T-helper 17 cell (primary cell): Measurements from ENCODE around the gene TEX9. TPM values are rescaled to one million over a fixed set of nuclear protein-coding genes. Genes with fewer than 3 reads are reported as not detected.
A peak's percentile ranks its signal among the peaks of the same experiment; 100 is the strongest.

ENCODE experiments used
- ATAC-seq: fragments of 150-1000 bp; cut with Tn5 transposase; 2 replicates; pipeline ENCODE4 v1.10.0; 2021; ENCODE audit warnings: mild to moderate bottlenecking, moderate library complexity
- DNase-seq, 3 donors: peaks; one replicate each; pipeline versions ENCODE4 v3.0.0 to v3.0.0-alpha.2; 2020 to 2021
- H3K9me3 ChIP-seq: one replicate; pipeline ENCODE4 v1.7.0; 2013; ENCODE audit warnings: low read length, mild to moderate bottlenecking; ENCODE audit not compliant: control insufficient read depth, poor library complexity, severe bottlenecking
- H3K27ac Mint-ChIP-seq: one replicate; pipeline ENCODE4 v1.8.0; 2022; ENCODE audit warnings: mild to moderate bottlenecking, moderate library complexity, mixed read lengths
- H3K27me3 Mint-ChIP-seq: one replicate; pipeline ENCODE4 v1.8.0; 2022; ENCODE audit warnings: mixed read lengths
- H3K36me3 Mint-ChIP-seq: one replicate; pipeline ENCODE4 v1.8.0; 2022; ENCODE audit warnings: low read depth, mixed read lengths
- H3K4me1 Mint-ChIP-seq: one replicate; pipeline ENCODE4 v1.8.0; 2022; ENCODE audit warnings: mild to moderate bottlenecking, mixed read lengths
- H3K4me3 Mint-ChIP-seq: one replicate; pipeline ENCODE4 v1.8.0; 2022; ENCODE audit warnings: mild to moderate bottlenecking, moderate library complexity, mixed read lengths
- total RNA-seq, 4 donors: library from RNA in 2 of 4; stranded (reverse) in 2 of 4; gene quantifications; one replicate each; pipeline ENCODE4 v1.2.3 and lab custom pipeline; 2022 to 2026

The TEX9 gene
- total RNA-seq, 2 donors from 2014 or later: 0.42 to 1.5 TPM

DNA sequence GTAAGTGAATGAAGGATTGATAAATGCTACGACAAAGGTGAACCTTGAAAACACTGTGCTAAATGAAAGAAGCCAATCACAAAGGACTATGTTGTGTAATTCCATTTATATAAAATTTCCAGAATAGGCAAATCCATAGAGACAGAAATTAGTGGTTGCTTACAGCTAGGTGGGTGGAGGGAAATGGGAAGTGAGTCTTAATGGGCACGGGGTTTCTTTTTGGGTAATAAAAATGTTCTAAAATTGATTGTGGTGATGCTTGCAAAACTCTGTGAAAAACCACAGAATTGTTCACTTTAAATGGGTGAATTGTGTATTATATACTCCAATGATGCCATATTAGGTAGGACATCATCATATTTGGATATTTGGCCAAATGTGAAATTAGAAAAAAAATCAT is 20.9 kb upstream of the TEX9 start:
- no peaks in the 10 kb centered on the region for H3K36me3 Mint-ChIP-seq
- no peaks in the 10 kb centered on the region for H3K9me3 ChIP-seq
- H3K27me3 Mint-ChIP-seq: peaks cover 7% of the 10 kb centered on the region
- no peaks in the 10 kb centered on the region for H3K4me1 Mint-ChIP-seq
- no peak for DNase-seq
- H3K4me3 Mint-ChIP-seq: no peak overlapping the region
- no peak overlapping the region for H3K27ac Mint-ChIP-seq
- ATAC-seq: no peak

DNA sequence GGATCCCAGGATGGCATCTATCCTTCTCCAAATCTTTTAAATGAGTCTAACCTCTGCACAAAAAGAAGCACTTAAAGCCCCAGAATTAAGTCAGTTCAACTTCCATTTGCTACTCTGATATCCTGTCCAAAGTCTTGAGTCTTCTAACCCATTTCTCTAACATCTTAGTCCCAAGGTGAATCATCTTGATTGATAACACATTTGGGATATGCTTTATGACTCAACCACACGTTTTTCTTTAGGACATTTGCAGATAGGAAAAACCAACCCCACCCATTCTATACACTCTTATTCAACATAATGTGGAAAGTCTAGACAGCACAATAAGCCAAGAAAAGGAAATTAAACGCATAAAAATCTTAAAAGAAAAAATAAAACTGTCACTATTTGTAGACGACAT is 18.8 kb upstream of the TEX9 start:
- no peaks in the 10 kb centered on the region for H3K9me3 ChIP-seq
- Mint-ChIP-seq H3K27ac (no peak overlapping the region), H3K4me3 (no peak overlapping the region), H3K27me3 (peaks cover 7% of the 10 kb centered on the region), H3K4me1 (no peaks in the 10 kb centered on the region), H3K36me3 (no peaks in the 10 kb centered on the region)
- no peak for ATAC-seq
- DNase-seq: no peak

DNA sequence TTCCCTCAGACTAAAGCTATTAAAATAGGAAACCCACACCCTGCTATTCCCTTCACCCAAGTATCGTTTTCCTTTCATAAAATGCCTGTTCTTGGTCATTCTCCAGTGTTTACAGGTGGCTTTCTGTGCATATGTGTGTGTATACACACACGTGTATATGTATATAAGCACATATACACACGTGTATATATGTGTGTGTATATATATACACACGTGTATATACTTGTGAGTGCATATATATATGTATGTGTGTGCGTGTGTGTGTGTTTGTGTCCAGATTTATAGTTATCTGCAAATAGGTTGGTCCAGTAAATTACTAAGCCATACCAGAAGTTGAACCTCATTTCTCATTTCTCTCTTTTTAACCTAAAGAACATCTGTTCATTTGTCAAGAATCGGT is 15.7 kb upstream of the TEX9 start:
- no peaks in the 10 kb centered on the region for H3K9me3 ChIP-seq
- Mint-ChIP-seq H3K4me1 (no peaks in the 10 kb centered on the region), H3K4me3 (no peak overlapping the region), H3K27me3 (peaks cover 7% of the 10 kb centered on the region), H3K27ac (no peak overlapping the region), H3K36me3 (no peaks in the 10 kb centered on the region)
- ATAC-seq: no peak
- DNase-seq: no peak

DNA sequence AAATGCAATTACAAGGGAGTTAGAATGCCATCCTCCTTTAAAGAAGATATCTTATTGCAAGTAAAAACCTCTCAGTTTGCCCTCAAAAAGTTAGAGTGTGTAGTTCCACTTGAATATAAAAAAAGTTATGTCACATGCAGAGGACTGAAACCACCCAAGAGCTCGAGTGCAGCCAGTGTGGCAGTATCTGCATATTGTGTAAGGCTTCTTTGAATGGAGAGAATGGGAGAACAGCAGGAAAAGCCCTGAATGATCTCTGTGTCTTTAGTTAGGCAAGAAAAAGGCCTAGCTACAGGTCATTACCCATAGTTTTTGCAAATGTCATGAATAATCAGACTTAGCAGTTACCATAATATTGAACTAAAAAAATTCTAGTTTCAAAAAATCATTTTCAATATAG is 13.9 kb upstream of the TEX9 start:
- Mint-ChIP-seq H3K4me3 (no peak overlapping the region), H3K27ac (no peak overlapping the region), H3K36me3 (no peaks in the 10 kb centered on the region), H3K4me1 (no peaks in the 10 kb centered on the region), H3K27me3 (no peaks in the 10 kb centered on the region)
- H3K9me3 ChIP-seq: no peaks in the 10 kb centered on the region
- ATAC-seq: no peak
- no peak for DNase-seq

DNA sequence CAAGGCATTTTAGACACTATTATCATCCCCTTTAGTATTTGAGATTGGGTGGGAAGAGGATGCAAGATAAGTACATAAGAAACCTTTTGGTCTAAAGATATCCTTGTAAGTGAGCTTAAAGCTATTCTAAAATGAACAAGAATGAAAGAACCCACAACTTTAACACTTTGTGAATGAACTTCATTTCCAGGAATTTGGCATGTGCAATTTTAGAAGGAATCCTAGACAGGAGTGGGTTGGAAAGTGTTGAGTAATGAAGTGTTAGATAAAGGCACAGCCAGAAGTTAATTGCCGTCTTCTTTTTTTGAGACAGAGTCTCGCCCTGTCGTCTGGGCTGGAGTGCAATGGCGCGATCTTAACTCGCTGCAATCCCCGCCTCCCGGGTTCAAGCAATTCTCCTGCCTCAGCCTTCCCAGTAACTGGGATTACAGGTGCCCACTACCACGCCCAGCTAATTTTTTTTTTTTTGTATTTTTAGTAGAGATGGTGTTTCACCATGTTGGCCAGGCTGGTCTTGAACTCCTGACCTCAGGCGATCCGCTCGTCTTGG is 13.2 kb upstream of the TEX9 start:
- no peaks in the 10 kb centered on the region for H3K9me3 ChIP-seq
- H3K36me3 Mint-ChIP-seq: no peaks in the 10 kb centered on the region
- H3K27me3 Mint-ChIP-seq: no peaks in the 10 kb centered on the region
- H3K4me1 Mint-ChIP-seq: no peaks in the 10 kb centered on the region
- no peak for DNase-seq
- H3K4me3 Mint-ChIP-seq: no peak overlapping the region
- no peak overlapping the region for H3K27ac Mint-ChIP-seq
- no peak for ATAC-seq

DNA sequence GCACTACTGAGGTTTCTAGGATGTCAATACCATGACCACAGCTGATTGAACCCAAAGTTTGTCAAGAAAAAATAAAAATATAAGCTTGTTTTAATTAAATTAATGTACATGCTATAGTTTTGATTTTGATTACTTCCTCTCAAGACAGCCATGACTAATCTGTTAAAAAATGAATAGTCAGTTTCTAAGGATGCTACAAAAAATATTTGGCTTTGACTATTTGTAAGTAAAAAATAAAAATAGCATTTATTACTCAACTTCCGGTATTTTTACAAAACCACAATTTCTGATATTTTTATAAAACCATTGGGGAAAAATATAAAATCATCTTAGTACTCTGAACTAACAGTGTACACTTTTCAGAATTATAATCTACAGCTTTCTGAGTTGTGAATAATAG is 12.1 kb upstream of the TEX9 start:
- no peaks in the 10 kb centered on the region for H3K36me3 Mint-ChIP-seq
- H3K27ac Mint-ChIP-seq: no peak overlapping the region
- H3K9me3 ChIP-seq: no peaks in the 10 kb centered on the region
- no peak overlapping the region for H3K4me3 Mint-ChIP-seq
- no peak for ATAC-seq
- no peak for DNase-seq
- no peaks in the 10 kb centered on the region for H3K27me3 Mint-ChIP-seq
- no peaks in the 10 kb centered on the region for H3K4me1 Mint-ChIP-seq

DNA sequence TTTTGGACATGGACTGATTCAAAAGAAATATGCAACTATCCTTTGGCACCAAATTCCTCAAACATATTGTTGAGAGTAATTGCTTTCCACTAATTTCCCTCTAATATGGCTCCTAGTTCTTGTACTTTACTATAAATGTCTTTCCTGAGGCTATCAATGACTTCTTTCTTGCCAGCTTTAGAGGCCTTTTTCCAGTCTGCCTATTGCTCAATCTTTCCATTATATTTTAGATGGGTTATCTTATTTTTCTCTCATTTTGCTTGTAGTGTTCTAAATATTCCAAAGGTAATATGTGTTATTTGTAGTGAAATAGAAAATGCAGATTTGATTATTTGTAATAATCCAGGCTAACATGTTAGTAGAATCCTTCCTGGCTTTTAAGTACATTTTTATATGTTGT is 11.5 kb upstream of the TEX9 start:
- Mint-ChIP-seq H3K4me1 (no peaks in the 10 kb centered on the region), H3K36me3 (no peaks in the 10 kb centered on the region), H3K27me3 (no peaks in the 10 kb centered on the region), H3K4me3 (no peak overlapping the region), H3K27ac (no peak overlapping the region)
- DNase-seq (no peak), ATAC-seq (no peak)
- no peaks in the 10 kb centered on the region for H3K9me3 ChIP-seq

DNA sequence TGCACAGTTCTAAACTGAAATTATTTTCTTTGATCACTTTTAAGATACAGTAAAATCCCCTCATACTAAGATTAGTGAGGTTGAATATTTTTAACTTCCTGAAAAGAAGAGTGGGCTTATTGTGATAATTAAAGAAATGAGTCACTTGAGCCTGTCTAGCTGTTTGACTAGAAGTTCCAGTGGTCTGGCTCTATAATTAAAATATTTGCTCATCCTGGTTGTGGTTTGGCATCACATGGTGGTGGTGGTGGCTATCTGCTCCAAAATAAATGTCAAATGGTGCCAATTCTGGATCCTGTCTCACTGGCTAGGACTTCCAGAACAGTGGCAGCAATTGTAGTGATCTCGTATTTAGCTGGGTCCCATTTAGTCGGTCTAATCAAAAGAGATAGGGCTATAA is 8.6 kb upstream of the TEX9 start:
- no peak for ATAC-seq
- no peak for DNase-seq
- Mint-ChIP-seq H3K4me3 (no peak overlapping the region), H3K27me3 (peaks cover 5% of the 10 kb centered on the region), H3K4me1 (no peaks in the 10 kb centered on the region), H3K27ac (no peak overlapping the region), H3K36me3 (no peaks in the 10 kb centered on the region)
- no peaks in the 10 kb centered on the region for H3K9me3 ChIP-seq

DNA sequence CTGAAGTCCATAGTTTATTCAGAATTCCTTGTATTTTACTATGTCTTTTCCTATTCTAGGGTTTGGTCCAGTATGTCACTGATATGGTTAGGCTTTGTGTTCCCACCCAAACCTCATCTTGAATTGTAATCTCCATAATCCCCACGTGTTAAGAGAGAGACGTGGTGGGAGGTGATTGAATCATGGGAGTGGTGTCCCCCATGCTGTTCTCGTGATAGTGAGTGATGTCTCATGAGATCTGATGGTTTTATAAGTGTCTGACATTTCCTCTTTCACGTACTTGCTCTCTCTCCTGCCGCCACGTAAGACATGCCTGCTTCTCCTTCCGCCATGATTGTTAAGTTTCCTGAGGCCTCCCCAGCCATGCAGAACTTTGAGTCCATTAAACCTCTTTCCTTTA is 6.6 kb upstream of the TEX9 start:
- no peaks in the 10 kb centered on the region for H3K9me3 ChIP-seq
- no peak for DNase-seq
- no peak for ATAC-seq
- H3K4me1 Mint-ChIP-seq: no peaks in the 10 kb centered on the region
- peaks cover 5% of the 10 kb centered on the region for H3K27me3 Mint-ChIP-seq
- H3K4me3 Mint-ChIP-seq: no peak overlapping the region
- no peak overlapping the region for H3K27ac Mint-ChIP-seq
- no peaks in the 10 kb centered on the region for H3K36me3 Mint-ChIP-seq

DNA sequence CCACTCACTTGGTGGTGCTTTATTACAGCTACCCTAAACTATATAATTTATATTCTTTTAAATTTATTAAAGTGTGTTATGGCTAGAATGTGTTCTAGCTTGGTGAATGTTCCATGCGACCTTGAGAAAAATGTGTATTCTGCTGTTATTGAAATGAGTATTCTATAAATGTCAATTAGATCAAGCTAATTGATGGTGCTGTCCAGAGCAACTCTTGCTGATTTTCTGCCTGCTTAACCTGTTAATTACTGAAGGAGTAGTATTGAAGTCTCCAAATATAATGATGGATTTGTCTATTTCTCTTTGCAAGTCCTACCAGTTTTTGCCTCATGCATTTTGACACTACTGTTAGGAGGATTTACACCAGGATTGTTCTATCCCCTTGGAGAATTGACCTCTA is 3.2 kb upstream of the TEX9 start:
- Mint-ChIP-seq H3K27me3 (peaks cover 26% of the 10 kb centered on the region), H3K36me3 (no peaks in the 10 kb centered on the region), H3K4me3 (no peak overlapping the region), H3K4me1 (peaks cover 14% of the 10 kb centered on the region), H3K27ac (no peak overlapping the region)
- ATAC-seq: no peak
- no peaks in the 10 kb centered on the region for H3K9me3 ChIP-seq
- DNase-seq: no peak

DNA sequence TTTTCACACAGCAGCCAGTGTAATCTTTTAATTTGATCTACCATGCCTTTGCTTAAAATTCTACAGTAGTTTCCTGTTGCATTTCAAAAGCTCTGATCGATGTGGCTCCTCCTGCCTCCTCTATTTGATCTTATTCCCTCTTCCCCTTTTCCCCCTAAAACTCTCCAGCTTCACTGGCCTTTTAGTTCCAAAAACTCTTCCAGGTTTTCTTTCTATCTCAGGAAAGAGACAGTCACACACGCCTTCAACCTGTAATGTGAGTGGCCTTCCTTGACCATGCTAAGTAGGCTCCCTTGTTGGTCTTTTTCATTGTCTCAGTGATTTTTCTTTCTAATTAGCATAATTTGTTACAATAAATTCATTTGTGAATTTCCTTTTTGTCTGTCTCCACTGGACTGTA is 985 bp downstream of the TEX9 start:
- Mint-ChIP-seq H3K27me3 (peaks cover 43% of the 10 kb centered on the region), H3K4me3 (peak overlapping the region; percentile 91), H3K4me1 (peaks cover 14% of the 10 kb centered on the region), H3K27ac (no peak overlapping the region), H3K36me3 (no peaks in the 10 kb centered on the region)
- DNase-seq: no peak
- no peak for ATAC-seq
- H3K9me3 ChIP-seq: no peaks in the 10 kb centered on the region

DNA sequence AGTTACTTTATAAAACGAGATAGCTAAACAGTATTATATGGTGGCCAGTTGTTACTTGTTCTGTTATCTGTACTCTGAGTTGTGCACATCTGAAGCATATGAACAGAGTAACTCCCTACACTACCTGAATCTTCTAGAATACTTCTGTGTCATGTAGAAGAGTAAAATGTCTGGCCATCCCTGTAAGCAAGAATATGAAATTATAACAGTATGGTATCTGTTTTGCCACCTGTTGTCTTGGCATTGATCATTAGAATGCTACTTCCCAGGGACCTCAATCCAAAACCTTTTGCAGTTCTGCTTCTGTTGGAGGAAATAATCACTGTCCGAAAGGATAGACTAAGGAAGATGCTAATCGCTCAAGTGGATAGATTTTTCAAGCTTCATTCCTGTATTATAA is 1.9 kb downstream of the TEX9 start:
- Mint-ChIP-seq H3K4me3 (no peak overlapping the region), H3K27ac (no peak overlapping the region), H3K27me3 (peaks cover 52% of the 10 kb centered on the region), H3K4me1 (peaks cover 14% of the 10 kb centered on the region), H3K36me3 (no peaks in the 10 kb centered on the region)
- ATAC-seq: no peak
- no peak for DNase-seq
- no peaks in the 10 kb centered on the region for H3K9me3 ChIP-seq

DNA sequence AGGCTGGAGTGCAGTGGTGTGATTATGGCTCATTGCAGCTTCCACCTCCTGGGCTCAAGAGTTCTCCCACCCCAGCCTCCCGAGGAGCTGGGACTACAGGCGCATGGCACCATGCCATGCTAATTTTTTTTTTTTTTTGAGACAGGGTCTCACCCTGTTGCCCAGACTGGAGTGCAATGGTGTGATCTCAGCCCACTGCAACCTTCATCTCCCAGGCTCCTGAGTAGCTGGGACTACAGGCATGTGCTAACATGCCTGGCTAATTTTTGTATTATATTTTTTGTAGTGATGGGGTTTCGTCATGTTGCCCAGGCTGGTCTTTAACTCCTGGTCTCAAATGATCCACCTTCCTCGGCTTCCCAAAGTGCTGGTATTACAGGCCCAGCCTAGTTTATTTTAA is 4.0 kb downstream of the TEX9 start:
- no peak overlapping the region for H3K4me3 Mint-ChIP-seq
- H3K27me3 Mint-ChIP-seq: peaks cover 61% of the 10 kb centered on the region
- DNase-seq (no peak), ATAC-seq (no peak)
- H3K36me3 Mint-ChIP-seq: no peaks in the 10 kb centered on the region
- peaks cover 14% of the 10 kb centered on the region for H3K4me1 Mint-ChIP-seq
- H3K9me3 ChIP-seq: no peaks in the 10 kb centered on the region
- H3K27ac Mint-ChIP-seq: no peak overlapping the region

DNA sequence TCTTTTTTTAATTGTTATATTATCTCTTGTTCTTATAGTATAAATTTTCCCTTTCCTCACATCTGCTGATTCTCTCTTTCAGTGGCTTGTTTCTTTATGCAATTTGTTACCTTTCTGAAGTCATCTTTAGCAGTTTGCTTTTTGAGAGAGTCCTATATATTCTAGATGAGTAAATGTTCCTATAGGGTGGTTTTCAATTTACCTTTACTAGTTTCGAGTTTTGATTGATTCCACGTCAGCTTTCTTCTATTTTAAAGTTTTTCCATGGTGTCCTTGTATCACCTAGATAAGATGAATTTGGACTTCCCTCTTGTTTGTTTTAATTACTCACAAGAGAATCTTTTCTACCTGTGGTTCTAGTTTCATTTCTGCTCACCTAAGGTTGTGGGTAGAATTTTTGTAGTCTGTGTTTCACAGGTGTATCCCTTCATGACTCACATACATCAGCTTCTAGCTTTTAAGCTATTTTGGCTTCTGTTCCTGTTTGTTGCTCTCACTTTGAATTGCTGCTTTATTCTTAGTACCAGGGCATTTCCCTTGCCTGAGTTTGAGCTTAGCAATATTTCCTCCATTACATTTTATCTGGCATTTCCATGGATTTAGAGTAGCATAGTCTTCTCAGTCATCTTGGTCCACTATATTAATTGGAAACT is 6.4 kb downstream of the TEX9 start:
- DNase-seq: no peak
- H3K9me3 ChIP-seq: no peaks in the 10 kb centered on the region
- H3K36me3 Mint-ChIP-seq: no peaks in the 10 kb centered on the region
- H3K27ac Mint-ChIP-seq: no peak overlapping the region
- peaks cover 41% of the 10 kb centered on the region for H3K27me3 Mint-ChIP-seq
- ATAC-seq: no peak
- no peak overlapping the region for H3K4me3 Mint-ChIP-seq
- H3K4me1 Mint-ChIP-seq: no peaks in the 10 kb centered on the region
